Measurements from ENCODE around the gene MYO1B.

Gene MYO1B

GRCh38 chr2:191396794-191397193 is 151.6 kb downstream of the MYO1B start:
- TF ChIP-seq, protein P1, sequence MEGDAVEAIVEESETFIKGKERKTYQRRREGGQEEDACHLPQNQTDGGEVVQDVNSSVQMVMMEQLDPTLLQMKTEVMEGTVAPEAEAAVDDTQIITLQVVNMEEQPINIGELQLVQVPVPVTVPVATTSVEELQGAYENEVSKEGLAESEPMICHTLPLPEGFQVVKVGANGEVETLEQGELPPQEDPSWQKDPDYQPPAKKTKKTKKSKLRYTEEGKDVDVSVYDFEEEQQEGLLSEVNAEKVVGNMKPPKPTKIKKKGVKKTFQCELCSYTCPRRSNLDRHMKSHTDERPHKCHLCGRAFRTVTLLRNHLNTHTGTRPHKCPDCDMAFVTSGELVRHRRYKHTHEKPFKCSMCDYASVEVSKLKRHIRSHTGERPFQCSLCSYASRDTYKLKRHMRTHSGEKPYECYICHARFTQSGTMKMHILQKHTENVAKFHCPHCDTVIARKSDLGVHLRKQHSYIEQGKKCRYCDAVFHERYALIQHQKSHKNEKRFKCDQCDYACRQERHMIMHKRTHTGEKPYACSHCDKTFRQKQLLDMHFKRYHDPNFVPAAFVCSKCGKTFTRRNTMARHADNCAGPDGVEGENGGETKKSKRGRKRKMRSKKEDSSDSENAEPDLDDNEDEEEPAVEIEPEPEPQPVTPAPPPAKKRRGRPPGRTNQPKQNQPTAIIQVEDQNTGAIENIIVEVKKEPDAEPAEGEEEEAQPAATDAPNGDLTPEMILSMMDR (conservative IDR thresholded peaks at IDR 0.05), result no peak
- TF ChIP-seq ZFX (IDR thresholded peaks at IDR 0.05), result no peak

DNA sequence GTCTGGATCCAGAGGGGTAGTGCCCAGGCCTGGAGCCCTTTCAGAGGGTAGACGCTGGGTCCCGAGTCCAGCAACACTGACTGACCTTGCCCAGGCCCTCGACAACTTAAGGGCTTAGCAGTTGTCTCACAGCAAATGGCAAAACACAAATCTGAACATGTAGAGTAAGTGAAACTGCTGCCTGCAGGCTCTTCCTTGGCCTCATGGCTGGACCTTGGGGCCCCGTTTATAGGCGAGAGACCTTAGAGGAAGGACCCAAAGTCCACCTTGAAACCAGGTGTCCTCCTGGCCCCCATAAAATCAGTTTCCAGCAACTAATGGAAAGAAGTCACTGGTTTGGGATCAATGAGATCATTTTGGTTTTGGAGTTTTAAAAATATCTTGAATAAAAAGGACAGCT is 154.4 kb downstream of the MYO1B start:
- H3K27ac ChIP-seq, result no peak overlapping the region
- no peak for TF ChIP-seq ZFX (IDR thresholded peaks at IDR 0.05)
- TF ChIP-seq, protein P1 (conservative IDR thresholded peaks at IDR 0.05), result no peak

More at GRCh38 chr2:191396794-191397193, 151.6 kb downstream of the MYO1B start:
- no peak overlapping the region for H3K27ac ChIP-seq

DNA sequence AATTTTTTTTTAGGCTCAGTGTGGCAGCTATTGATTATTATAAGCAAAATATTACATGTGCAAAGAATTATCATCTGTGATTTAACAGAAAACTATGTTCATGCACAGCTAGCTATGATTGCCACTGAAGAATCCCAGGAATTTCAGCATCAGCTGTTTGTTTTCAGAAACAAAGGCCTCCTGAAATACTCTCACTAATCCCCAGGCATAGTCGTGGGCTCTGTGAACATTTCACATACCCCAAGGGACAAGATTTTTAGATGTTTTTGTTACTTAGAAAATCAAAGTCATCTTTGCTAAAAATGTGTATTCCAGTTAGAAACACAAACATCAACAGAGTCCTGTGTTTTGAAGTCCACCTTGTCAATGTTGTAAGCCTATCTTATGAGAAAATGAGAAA is 156.1 kb downstream of the MYO1B start:
- no peak for TF ChIP-seq ZFX (IDR thresholded peaks at IDR 0.05)
- TF ChIP-seq, protein P1 (conservative IDR thresholded peaks at IDR 0.05), result no peak
- no peak overlapping the region for H3K27ac ChIP-seq

DNA sequence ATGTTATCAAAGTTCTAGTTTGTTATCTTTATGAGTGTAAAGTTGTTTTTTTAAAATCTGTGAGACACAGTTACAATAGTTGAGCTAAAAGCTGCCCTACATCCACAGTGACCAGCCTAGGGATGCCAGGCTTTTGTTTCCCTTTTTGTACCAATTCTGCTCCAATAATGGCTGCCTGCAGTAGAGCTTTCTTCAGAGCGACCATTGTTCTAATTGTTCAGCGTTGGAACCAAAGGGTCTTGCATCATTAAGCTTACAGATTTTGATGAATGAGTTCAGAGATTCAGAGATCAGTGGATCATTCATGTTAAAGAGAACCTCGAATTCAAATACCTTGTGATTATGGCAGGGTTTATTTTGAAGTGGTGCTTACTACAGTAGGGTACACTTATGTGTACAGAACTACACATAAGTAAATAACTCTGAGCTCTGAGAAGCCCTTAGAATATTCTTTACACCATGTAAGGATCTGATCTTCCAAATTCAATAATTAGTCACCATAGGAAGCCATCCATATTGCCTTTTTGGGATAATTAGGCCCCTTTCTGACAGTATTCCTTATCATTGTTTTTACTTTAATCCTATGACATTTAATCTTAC is 157.9 kb downstream of the MYO1B start:
- H3K27ac ChIP-seq, result no peak overlapping the region
- TF ChIP-seq ZFX (IDR thresholded peaks at IDR 0.05), result no peak

DNA sequence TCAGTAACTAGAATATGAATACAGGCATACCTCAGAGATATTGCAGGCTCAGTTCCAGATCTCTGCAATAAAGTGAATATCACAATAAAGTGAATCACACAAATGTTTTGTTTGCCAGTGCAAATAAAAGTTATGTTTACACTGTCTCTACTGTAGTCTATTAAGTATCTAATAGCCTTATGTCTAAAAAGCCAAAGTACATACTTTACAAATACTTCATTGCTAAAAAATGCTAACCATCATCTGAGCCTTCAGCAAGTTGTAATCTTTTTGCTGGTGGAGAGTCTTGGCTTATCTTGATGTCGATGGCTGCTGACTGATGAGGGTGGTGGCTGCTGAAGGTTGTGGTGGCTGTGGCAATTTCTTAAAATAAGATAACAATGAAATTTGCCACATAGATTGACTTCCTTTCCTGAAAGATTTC is 159.4 kb downstream of the MYO1B start:
- H3K27ac ChIP-seq, result no peak overlapping the region
- TF ChIP-seq, protein P1 (conservative IDR thresholded peaks at IDR 0.05), result no peak
- TF ChIP-seq ZFX (IDR thresholded peaks at IDR 0.05), result no peak

DNA sequence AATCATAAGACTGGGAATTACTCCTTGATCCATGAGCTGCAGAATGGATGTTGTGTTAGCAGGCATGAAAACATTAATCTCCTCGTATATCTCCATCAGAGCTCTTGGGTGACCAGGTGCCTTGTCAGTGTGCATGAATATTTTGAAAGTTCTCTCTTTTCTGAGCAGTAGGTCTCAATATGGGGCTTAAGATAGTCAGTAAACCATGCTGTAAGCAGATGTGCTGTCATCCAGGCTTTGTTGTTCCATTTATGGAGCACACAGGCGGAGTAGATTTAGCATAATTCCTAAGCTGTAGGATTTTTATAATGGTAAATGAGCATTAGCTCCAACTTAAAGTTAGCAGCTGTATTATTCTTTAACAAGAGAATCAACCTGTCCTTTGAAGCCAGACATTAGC is 160.3 kb downstream of the MYO1B start:
- TF ChIP-seq, protein P1 (conservative IDR thresholded peaks at IDR 0.05), result no peak
- no peak for TF ChIP-seq ZFX (IDR thresholded peaks at IDR 0.05)
- H3K27ac ChIP-seq, result no peak overlapping the region

- no peak for TF ChIP-seq ZFX (IDR thresholded peaks at IDR 0.05)
- TF ChIP-seq, protein P1 (conservative IDR thresholded peaks at IDR 0.05), result no peak
- H3K27ac ChIP-seq, result no peak overlapping the region
These were observed 165.6 kb downstream of the MYO1B start for GRCh38 chr2:191410646-191411436.
